ENCODE data around the gene HBD. TPM values are rescaled to one million over a fixed set of nuclear protein-coding genes. Genes with fewer than 3 reads are reported as not detected.
"Not testable (repeated sequence)": the region's sequence is repeated elsewhere in the genome, so short reads cannot be mapped to it uniquely, and the experiment has no call there.

Gene HBD
- total and polyA plus RNA-seq, 7 donors, result not detected

GRCh38 chr11:5258543-5259262 lies 24.4 kb upstream of the HBD start:
- intact Hi-C loops (cut with DNase I), result no loop called here
- TF ChIP-seq EP300 (IDR thresholded peaks at IDR 0.05) (no peak), POLR2AphosphoS5 (IDR thresholded peaks at IDR 0.05) (no peak), POLR2A (IDR thresholded peaks at IDR 0.05) (no peak)
- no peaks in the 10 kb centered on the region for H3K36me3 ChIP-seq
- no peak overlapping the region for H3K27ac ChIP-seq
- DNase-seq, result no peak
- H3K9me3 ChIP-seq, result no peaks in the 10 kb centered on the region
- no peak overlapping the region for H3K4me3 ChIP-seq
- no peaks in the 10 kb centered on the region for H3K27me3 ChIP-seq
- H3K4me1 ChIP-seq, result no peaks in the 10 kb centered on the region
- WGBS, 2 donors, result 70 to 79% methylated on average over 7 of the region's 7 CpGs

DNA sequence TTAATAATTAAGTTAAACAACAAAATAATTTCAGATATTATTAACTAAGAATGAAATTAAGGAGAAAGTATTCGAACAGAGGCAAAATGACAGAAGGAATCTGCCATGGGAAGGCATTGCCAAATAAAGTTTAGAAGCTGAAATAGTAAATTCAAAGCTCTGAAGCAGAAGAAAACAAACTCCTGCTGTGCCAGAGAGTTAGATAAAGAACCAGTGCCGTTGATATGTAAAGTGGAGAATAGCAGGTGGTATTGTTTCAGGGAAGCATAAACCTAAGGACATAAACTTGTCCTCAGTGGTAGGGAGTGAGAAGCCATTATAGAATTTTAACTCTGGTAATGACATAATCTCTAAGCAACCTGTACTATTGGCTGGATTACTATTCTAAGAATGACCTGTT lies 23.0 kb upstream of the HBD start:
- intact Hi-C loops (cut with DNase I), result no loop called here
- Histone ChIP-seq H3K36me3 (no peaks in the 10 kb centered on the region), H3K9me3 (no peaks in the 10 kb centered on the region), H3K27ac (no peak overlapping the region), H3K4me3 (no peak overlapping the region), H3K4me1 (no peaks in the 10 kb centered on the region), H3K27me3 (no peaks in the 10 kb centered on the region)
- DNase-seq, result no peak
- TF ChIP-seq POLR2AphosphoS5 (IDR thresholded peaks at IDR 0.05), result no peak
- TF ChIP-seq, protein P1, sequence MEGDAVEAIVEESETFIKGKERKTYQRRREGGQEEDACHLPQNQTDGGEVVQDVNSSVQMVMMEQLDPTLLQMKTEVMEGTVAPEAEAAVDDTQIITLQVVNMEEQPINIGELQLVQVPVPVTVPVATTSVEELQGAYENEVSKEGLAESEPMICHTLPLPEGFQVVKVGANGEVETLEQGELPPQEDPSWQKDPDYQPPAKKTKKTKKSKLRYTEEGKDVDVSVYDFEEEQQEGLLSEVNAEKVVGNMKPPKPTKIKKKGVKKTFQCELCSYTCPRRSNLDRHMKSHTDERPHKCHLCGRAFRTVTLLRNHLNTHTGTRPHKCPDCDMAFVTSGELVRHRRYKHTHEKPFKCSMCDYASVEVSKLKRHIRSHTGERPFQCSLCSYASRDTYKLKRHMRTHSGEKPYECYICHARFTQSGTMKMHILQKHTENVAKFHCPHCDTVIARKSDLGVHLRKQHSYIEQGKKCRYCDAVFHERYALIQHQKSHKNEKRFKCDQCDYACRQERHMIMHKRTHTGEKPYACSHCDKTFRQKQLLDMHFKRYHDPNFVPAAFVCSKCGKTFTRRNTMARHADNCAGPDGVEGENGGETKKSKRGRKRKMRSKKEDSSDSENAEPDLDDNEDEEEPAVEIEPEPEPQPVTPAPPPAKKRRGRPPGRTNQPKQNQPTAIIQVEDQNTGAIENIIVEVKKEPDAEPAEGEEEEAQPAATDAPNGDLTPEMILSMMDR (IDR thresholded peaks at IDR 0.05), result no peak
- TF ChIP-seq POLR2A (IDR thresholded peaks at IDR 0.05), result no peak
- no peak for TF ChIP-seq EP300 (IDR thresholded peaks at IDR 0.05)
- 24 to 50% methylated on average over 2 of the region's 2 CpGs for WGBS, 2 donors

DNA sequence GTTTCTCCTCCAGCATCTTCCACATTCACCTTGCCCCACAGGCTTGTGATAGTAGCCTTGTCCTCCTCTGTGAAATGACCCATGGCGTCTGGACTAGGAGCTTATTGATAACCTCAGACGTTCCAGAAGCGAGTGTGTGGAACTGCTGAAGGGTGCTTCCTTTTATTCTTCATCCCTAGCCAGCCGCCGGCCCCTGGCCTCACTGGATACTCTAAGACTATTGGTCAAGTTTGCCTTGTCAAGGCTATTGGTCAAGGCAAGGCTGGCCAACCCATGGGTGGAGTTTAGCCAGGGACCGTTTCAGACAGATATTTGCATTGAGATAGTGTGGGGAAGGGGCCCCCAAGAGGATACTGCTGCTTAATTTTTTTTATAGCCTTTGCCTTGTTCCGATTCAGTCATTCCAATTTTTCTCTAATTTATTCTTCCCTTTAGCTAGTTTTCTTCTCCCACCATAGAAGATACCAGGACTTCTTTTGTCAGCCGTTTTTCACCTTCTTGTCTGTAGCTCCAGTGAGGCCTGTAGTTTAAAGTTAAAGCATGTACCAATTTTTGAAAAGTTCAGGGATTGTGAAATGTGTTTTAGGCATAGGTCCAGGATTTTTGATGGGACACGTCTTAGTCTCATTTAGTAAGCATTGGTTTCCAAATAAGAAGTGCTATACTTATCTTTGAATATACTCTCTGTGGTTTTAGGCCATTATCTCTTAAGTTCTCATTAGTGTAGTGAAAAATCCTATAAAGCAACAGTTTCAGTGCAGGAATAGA lies 20.5 kb upstream of the HBD start, which contains the start of gene HBG2:
Gene HBG2 (minus strand): TSS at position 136 of the 768 bp plus-strand sequence. CDS start 53 bp downstream, at position 83.
- H3K4me1 ChIP-seq; H3K9me3 ChIP-seq; DNase-seq; intact Hi-C loops (cut with DNase I); H3K4me3 ChIP-seq; H3K36me3 ChIP-seq; H3K27ac ChIP-seq; H3K27me3 ChIP-seq: not testable (repeated sequence)
- WGBS, 2 donors, result 72 to 78% methylated on average over 4 of the region's 9 CpGs

DNA sequence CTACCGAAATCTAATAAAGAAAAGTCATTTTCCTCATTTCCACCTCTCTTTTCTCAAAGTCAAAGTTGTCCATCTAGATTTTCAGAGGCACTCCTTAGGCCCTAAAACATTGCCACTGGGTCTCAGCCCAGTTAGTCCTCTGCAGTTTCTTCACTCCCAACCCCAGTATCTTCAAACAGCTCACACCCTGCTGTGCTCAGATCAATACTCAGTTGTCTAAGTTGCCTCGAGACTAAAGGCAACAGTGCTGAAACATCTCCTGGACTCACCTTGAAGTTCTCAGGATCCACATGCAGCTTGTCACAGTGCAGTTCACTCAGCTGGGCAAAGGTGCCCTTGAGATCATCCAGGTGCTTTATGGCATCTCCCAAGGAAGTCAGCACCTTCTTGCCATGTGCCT lies 19.7 kb upstream of the HBD start:
- H3K36me3 ChIP-seq; H3K9me3 ChIP-seq; H3K4me1 ChIP-seq; H3K27ac ChIP-seq; H3K4me3 ChIP-seq; DNase-seq; H3K27me3 ChIP-seq; intact Hi-C loops (cut with DNase I): not testable (repeated sequence)
- 69 to 82% methylated on average over 2 of the region's 2 CpGs for WGBS, 2 donors

DNA sequence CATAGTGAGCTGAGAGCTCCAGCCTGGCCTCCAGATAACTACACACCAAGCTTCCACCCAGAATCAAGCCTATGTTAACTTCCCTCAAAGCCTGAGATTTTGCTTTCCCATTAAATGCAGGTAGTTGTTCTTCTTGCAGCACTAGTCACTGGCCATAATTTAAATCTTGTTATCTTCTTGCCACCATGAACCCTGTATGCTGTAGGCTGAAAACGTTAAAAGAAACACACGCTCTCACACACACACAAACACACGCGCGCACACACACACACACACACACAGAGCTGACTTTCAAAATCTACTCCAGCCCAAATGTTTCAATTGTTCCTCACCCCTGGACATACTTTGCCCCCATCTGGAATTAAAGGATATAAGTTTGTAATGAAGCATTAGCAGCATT lies 19.2 kb upstream of the HBD start:
- DNase-seq; H3K36me3 ChIP-seq; intact Hi-C loops (cut with DNase I); H3K4me3 ChIP-seq; H3K9me3 ChIP-seq; H3K4me1 ChIP-seq; H3K27me3 ChIP-seq; H3K27ac ChIP-seq: not testable (repeated sequence)
- 83% methylated on average over 5 of the region's 5 CpGs for WGBS, 2 donors

- intact Hi-C loops (cut with DNase I), result no loop called here
- Histone ChIP-seq H3K4me3 (no peak overlapping the region), H3K4me1 (no peaks in the 10 kb centered on the region), H3K36me3 (no peaks in the 10 kb centered on the region), H3K27ac (no peak overlapping the region), H3K27me3 (no peaks in the 10 kb centered on the region), H3K9me3 (no peaks in the 10 kb centered on the region)
- WGBS, 2 donors, result 10 to 52% methylated on average over 1 of the region's 1 CpG
- DNase-seq, result no peak
- TF ChIP-seq POLR2AphosphoS5 (IDR thresholded peaks at IDR 0.05) (no peak), EP300 (IDR thresholded peaks at IDR 0.05) (no peak), POLR2A (IDR thresholded peaks at IDR 0.05) (no peak)
- TF ChIP-seq, protein P1 (IDR thresholded peaks at IDR 0.05), result no peak
These were observed 18.6 kb upstream of the HBD start for GRCh38 chr11:5252919-5253265.
